Right lobe of liver (tissue), 6 donors: ENCODE data around the gene TTC28. TPM values are rescaled to one million over a fixed set of nuclear protein-coding genes. Genes with fewer than 3 reads are reported as not detected.
A peak's percentile ranks its signal among the peaks of the same experiment; 100 is the strongest.

Experiments
- ATAC-seq, 4 donors: fragments of 200-7000 bp; cut with Tn5 transposase; one replicate each; pipeline ENCODE4 v1.9.1; 2020; ENCODE audit warnings: mild to moderate bottlenecking in 4 of 4, moderate library complexity in 4 of 4
- DNase-seq, 3 donors: peaks; one replicate each; pipeline ENCODE4 v3.0.0-alpha.2; 2020
- H3K27ac ChIP-seq, 3 donors: fragments of 200-600 bp; one replicate each; pipeline ENCODE4 v1.8.0; 2022
- H3K27me3 ChIP-seq, 2 donors: fragments of 200-600 bp; one replicate each; pipeline ENCODE4 v1.8.0; 2022
- H3K36me3 ChIP-seq, 4 donors: fragments of 200-600 bp; sonication (generic) in 1 of 4; one replicate each; pipeline versions ENCODE4 v1.5.1 to v1.8.0; 2017 to 2022; ENCODE audit warnings: control low read depth in 1 of 4
- H3K4me1 ChIP-seq, 4 donors: fragments of 200-600 bp; sonication (generic) in 1 of 4; one replicate each; pipeline versions ENCODE4 v1.5.1 to v1.8.0; 2017 to 2022; ENCODE audit warnings: control low read depth in 1 of 4
- H3K4me3 ChIP-seq, 3 donors: fragments of 200-600 bp; one replicate each; pipeline ENCODE4 v1.8.0; 2022
- H3K9me3 ChIP-seq, 4 donors: fragments of 200-600 bp; sonication (generic) in 1 of 4; one replicate each; pipeline versions ENCODE4 v1.5.1 to v1.8.0; 2017 to 2022; ENCODE audit warnings: control low read depth in 1 of 4
- POLR2A ChIP-seq: fragments of 450-650 bp; IDR thresholded peaks from one replicate; pipeline ENCODE4 v1.6.1; 2017; ENCODE audit warnings: antibody characterized with exemption, mild to moderate bottlenecking
- WGBS: methylation state at CpG from one replicate; pipeline ENCODE4 v1.1.6; 2018; ENCODE audit warnings: low coverage, low lambda C conversion rate; ENCODE audit not compliant: insufficient coverage; ENCODE audit errors: missing lambda C conversion rate; 5-methylcytosine and 5-hydroxymethylcytosine counted together
- intact Hi-C, 2 donors: fragments of 100-400 bp; cut with DNase I; formaldehyde crosslinking; loops; one replicate each; pipeline versions ENCODE4 v1.11.2 to v1.14.1; 2022
- total RNA-seq, 6 experiments: library from RNA; depleted of rRNA in 2 of 6; stranded (reverse); fragments of >200 nt in 2 of 6; fragmentation: NEBNext Ultra II Directional in 3 of 6; extraction: Animal tissue kit (Norgen Biotek cat#: 25700) in 3 of 6; gene quantifications; one replicate each; pipeline versions ENCODE4 v1.1.0 to v1.2.4, GENCODE V29; 2016 to 2023
- TF ChIP-seq, protein P1 (sequence below), 4 donors: fragments of 200-600 bp in 3 of 4; fragments of 450-650 bp in 1 of 4; IDR thresholded peaks; one replicate each; pipeline versions ENCODE4 v1.5.1 to v1.8.0; 2016 to 2022; ENCODE audit warnings: antibody characterized with exemption in 4 of 4, mild to moderate bottlenecking in 2 of 4
- donor health status: DM: no; HTN: yes; CAD: no.
- donor health status: DM: no; HTN: no; CAD: no.
- donor health status: DM: no; HTN: no; CAD: no.
- donor health status: DM: no; HTN: yes; CAD: no.
- donor health status: DM: no; HTN: yes; CAD: no.

Gene TTC28
- total RNA-seq, 6 experiments from 2014 or later, result 9.4 to 38.3 (median 15.0) TPM

DNA sequence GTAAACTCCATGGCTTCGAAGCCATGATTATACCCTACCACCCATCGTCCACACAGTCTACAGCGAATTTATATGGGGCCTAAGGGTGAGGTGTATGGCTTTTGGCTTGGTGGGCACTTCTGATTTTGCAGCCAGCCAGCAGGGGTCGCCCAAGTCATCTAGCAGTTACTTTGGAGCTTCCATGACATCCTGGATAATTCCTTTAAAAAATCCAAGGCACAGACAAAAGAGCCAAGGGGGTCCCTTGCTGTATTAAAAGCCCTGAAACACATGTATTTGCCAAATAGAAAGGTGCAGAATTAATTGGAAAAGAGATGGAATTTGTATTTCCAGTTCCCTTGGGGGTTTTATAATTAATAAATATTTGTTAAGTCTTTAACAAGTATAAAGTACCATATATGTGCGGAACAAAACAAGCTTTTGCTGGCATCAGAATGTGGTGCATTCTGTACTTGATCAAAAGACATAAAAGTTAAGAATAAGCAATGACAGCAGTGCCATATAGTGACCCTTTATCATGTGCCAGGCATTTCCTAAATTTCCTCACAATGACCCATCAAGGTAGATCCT, 627.8 kb downstream of the TTC28 start:
- 29% methylated on average over 5 of the region's 5 CpGs for WGBS
- no peak overlapping the region for H3K27ac ChIP-seq
- TF ChIP-seq, protein P1, sequence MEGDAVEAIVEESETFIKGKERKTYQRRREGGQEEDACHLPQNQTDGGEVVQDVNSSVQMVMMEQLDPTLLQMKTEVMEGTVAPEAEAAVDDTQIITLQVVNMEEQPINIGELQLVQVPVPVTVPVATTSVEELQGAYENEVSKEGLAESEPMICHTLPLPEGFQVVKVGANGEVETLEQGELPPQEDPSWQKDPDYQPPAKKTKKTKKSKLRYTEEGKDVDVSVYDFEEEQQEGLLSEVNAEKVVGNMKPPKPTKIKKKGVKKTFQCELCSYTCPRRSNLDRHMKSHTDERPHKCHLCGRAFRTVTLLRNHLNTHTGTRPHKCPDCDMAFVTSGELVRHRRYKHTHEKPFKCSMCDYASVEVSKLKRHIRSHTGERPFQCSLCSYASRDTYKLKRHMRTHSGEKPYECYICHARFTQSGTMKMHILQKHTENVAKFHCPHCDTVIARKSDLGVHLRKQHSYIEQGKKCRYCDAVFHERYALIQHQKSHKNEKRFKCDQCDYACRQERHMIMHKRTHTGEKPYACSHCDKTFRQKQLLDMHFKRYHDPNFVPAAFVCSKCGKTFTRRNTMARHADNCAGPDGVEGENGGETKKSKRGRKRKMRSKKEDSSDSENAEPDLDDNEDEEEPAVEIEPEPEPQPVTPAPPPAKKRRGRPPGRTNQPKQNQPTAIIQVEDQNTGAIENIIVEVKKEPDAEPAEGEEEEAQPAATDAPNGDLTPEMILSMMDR (IDR thresholded peaks at IDR 0.05), result peak; percentile 79 to 87 (median 82)
- no peak for TF ChIP-seq POLR2A
- H3K4me3 ChIP-seq, result no peak overlapping the region
- ATAC-seq, result peak; percentile 72 to 81 (median 76)
- no peaks in the 10 kb centered on the region for H3K27me3 ChIP-seq
- no peaks in the 10 kb centered on the region for H3K4me1 ChIP-seq
- H3K36me3 ChIP-seq, result no peaks in the 10 kb centered on the region
- peak; percentile 53 to 72 (median 62) for DNase-seq
- H3K9me3 ChIP-seq, result no peaks in the 10 kb centered on the region
- intact Hi-C loops, result no loop called here

DNA sequence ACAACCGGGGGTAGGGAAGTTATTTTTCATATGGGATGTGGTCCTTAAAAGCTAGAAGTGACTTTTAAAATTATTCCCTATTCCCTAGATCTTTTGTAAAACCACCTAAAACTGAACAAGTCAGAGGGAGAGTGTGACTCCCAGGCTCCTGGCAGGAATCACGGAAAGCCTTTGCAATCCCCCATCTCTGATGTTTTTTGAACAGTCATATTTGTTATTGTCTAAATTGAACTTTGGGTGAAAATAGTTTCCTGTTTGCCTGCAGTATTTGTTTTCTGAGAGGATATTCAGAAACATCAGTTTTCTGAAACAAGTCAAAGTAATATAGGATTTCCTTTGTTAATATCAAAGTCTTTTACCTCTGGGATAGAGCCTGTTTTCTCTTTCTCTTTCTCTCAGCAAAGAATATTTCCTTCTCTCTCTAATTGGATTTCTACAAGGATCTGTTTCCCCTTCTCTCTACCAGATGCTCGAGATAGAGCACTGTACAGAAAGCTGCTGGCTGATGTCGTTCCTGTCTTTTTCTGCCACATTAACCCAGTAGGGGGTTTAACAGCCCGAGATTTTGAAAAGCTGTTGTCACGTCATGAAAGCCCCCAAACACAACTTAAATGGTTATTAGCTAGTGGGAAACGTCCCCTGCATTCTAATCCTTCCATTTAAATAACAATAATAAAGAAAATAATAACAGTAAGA, 628.4 kb downstream of the TTC28 start:
- H3K4me1 ChIP-seq, result no peaks in the 10 kb centered on the region
- DNase-seq (no peak), ATAC-seq (no peak)
- H3K36me3 ChIP-seq, result no peaks in the 10 kb centered on the region
- no peak overlapping the region for H3K4me3 ChIP-seq
- no peak overlapping the region for H3K27ac ChIP-seq
- intact Hi-C loops, result no loop called here
- H3K9me3 ChIP-seq, result no peaks in the 10 kb centered on the region
- TF ChIP-seq POLR2A, result no peak
- TF ChIP-seq, protein P1 (IDR thresholded peaks at IDR 0.05), result no peak
- 52% methylated on average over 7 of the region's 7 CpGs for WGBS
- H3K27me3 ChIP-seq, result no peaks in the 10 kb centered on the region

DNA sequence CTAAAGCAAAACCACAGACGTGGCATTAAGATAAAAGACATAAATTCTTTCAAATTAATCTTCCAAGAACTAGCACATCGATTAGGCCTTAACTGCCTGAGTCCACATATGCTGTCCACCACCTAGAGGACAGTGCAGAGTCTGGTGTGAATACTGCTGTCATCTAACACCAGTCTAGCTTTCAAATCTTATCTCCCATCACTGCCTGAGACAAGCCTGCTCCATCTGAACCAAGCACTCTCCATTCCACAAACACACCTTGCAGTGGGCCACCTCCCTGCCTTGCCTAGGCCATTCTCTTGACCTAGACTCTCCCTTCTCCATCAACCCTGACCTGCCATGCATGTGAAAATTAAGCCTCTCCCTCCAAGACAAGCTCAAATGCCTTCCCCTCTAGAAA, 631.1 kb downstream of the TTC28 start:
- no CpG with 5 or more reads among the region's 2 CpGs for whole genome bisulfite sequencing
- H3K4me1 ChIP-seq, result no peaks in the 10 kb centered on the region
- intact Hi-C loops, result no loop called here
- DNase-seq, result no peak
- H3K27ac ChIP-seq, result no peak overlapping the region
- H3K27me3 ChIP-seq, result no peaks in the 10 kb centered on the region
- H3K36me3 ChIP-seq, result no peaks in the 10 kb centered on the region
- ATAC-seq, result no peak
- TF ChIP-seq, protein P1 (IDR thresholded peaks at IDR 0.05), result no peak
- TF ChIP-seq POLR2A, result no peak
- no peak overlapping the region for H3K4me3 ChIP-seq
- no peaks in the 10 kb centered on the region for H3K9me3 ChIP-seq

DNA sequence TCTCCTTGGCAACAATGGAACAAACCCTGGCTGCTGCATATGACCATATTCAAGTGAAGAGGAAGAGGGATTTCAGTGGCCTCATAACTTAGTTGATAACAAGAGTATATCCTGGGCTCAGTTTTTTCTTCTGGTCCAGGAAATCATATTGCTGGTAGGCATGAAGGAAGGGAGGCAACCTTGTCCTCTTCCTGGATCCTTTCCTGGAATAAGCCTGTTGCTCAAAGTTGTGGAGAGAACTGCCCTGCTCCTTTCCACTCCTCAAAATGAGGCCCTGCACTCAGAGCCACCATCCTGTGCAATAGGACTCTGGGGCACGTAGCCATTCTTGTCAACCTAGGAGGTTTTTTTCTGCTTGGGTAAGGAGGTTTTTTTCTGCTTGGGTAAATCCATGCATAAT, 631.9 kb downstream of the TTC28 start:
- Histone ChIP-seq H3K36me3 (no peaks in the 10 kb centered on the region), H3K27me3 (no peaks in the 10 kb centered on the region), H3K9me3 (no peaks in the 10 kb centered on the region), H3K4me1 (no peaks in the 10 kb centered on the region), H3K27ac (no peak overlapping the region), H3K4me3 (no peak overlapping the region)
- intact Hi-C loops, result no loop called here
- ATAC-seq (peak in 1 of 4 donors; percentile 36), DNase-seq (no peak)
- TF ChIP-seq POLR2A, result no peak
- TF ChIP-seq, protein P1 (IDR thresholded peaks at IDR 0.05), result no peak
- 40% methylated on average over 1 of the region's 1 CpG for WGBS
